HepG2 (cell line): ENCODE measurements around the gene FAM78A. TPM values are rescaled to one million over a fixed set of nuclear protein-coding genes. Genes with fewer than 3 reads are reported as not detected.

Source experiments
- ATAC-seq: fragments of 200-7000 bp; cut with Tn5 transposase; 3 replicates; pipeline ENCODE4 v1.9.1; 2020; ENCODE audit warnings: mild to moderate bottlenecking, moderate library complexity
- BruUV-seq: library from RNA; stranded (reverse); fragments of 400-500 nt; replicated peaks from 2 replicates; lab custom pipeline; 2021; lab: Mats Ljungman, UMichigan
- CTCF ChIA-PET: fragments of 300-600 bp; formaldehyde crosslinking; extraction: SDS; loops from one replicate; lab custom pipeline; 2021; ENCODE audit warnings: low total read pairs, inconsistent platforms, low intra/inter-chr PET ratio; lab: Yijun Ruan, JAX
- POLR2A ChIA-PET: fragments of 350-600 bp; sonication (Branson Sonifier 250); formaldehyde crosslinking; loops from one replicate; lab custom pipeline; 2020; ENCODE audit warnings: antibody characterized with exemption, inconsistent platforms; lab: Yijun Ruan, JAX
- DNase-seq: peaks from one replicate; pipeline ENCODE4 v3.0.0-alpha.2; 2015; ENCODE audit warnings: low spot score
- FAIRE-seq: peaks from 3 replicates; lab custom pipeline; 2011; peaks lifted over from hg19 to GRCh38; lab: Jason Lieb, UNC
- H2AFZ ChIP-seq: one replicate; pipeline ENCODE4 v1.6.1; 2011; ENCODE audit warnings: low read length, inconsistent platforms
- H3K27ac ChIP-seq: fragments of 300-600 bp; 3 replicates; pipeline ENCODE4 v1.8.0; 2011; ENCODE audit warnings: mixed run types, mild to moderate bottlenecking, mixed read lengths, low read length, inconsistent platforms; ENCODE audit not compliant: insufficient read depth; ENCODE audit errors: extremely low read length
- H3K27me3 ChIP-seq, 2 experiments: fragments of 200-600 bp in 1 of 2; 2 replicates in 1 of 2; 3 replicates in 1 of 2; pipeline versions ENCODE4 v1.6.0 to v1.8.0; 2011; ENCODE audit warnings: low read length in 2 of 2, mild to moderate bottlenecking in 2 of 2, moderate library complexity in 2 of 2, inconsistent platforms in 1 of 2; ENCODE audit not compliant: insufficient read depth in 2 of 2, control insufficient read depth in 1 of 2
- H3K36me3 ChIP-seq, 2 experiments: fragments of 200-600 bp in 1 of 2; replicated peaks in 1 of 2; 2 replicates in 1 of 2; 3 replicates in 1 of 2; pipeline versions ENCODE4 v1.5.1 to v1.8.0; 2011; ENCODE audit warnings: low read length in 2 of 2, inconsistent platforms in 1 of 2; ENCODE audit not compliant: insufficient read depth in 2 of 2, control insufficient read depth in 1 of 2
- H3K4me1 ChIP-seq: 2 replicates; pipeline ENCODE4 v1.5.1; 2012; ENCODE audit warnings: low read length, inconsistent platforms; ENCODE audit not compliant: insufficient read depth
- H3K4me2 ChIP-seq: 2 replicates; pipeline ENCODE4 v1.6.0; 2011; ENCODE audit warnings: low read depth, low read length, inconsistent platforms
- H3K4me3 ChIP-seq, 3 experiments: fragments of 200-600 bp in 1 of 3; sonication (generic), shearing (Covaris generic) in 1 of 3; replicated peaks in 1 of 3; 2 replicates each; pipeline ENCODE4 v1.5.1; 2011 to 2016; ENCODE audit warnings: low read length in 3 of 3, inconsistent platforms in 2 of 3, low read depth in 2 of 3, mild to moderate bottlenecking in 2 of 3, control low read depth in 1 of 3, mixed read lengths in 1 of 3; ENCODE audit not compliant: insufficient read depth in 1 of 3
- H3K79me2 ChIP-seq: one replicate; pipeline ENCODE4 v1.6.1; 2011; ENCODE audit warnings: low read length, inconsistent platforms; ENCODE audit not compliant: insufficient read depth
- H3K9ac ChIP-seq: 2 replicates; pipeline ENCODE4 v1.6.0; 2011; ENCODE audit warnings: mild to moderate bottlenecking, low read depth, low read length, inconsistent platforms; ENCODE audit not compliant: insufficient read depth
- H3K9me3 ChIP-seq: 2 replicates; pipeline ENCODE4 v1.5.1; 2012; ENCODE audit warnings: mild to moderate bottlenecking, low read length
- H4K20me1 ChIP-seq: 2 replicates; pipeline ENCODE4 v1.6.0; 2011; ENCODE audit warnings: inconsistent platforms, mild to moderate bottlenecking, low read length, moderate library complexity; ENCODE audit not compliant: insufficient read depth
- FOXC1 ChIP-seq: sonication (generic); formaldehyde crosslinking; IDR thresholded peaks from 2 replicates; pipeline ENCODE4 v1.8.0; 2022; ENCODE audit warnings: mild to moderate bottlenecking, missing genetic modification reagents, borderline replicate concordance
- GPN1 ChIP-seq: sonication (generic); formaldehyde crosslinking; IDR thresholded peaks from 2 replicates; pipeline ENCODE4 v1.5.1; 2020; ENCODE audit warnings: missing genetic modification reagents, borderline replicate concordance
- MBD4 ChIP-seq: IDR thresholded peaks from 2 replicates; pipeline ENCODE4 v1.6.1; 2012; ENCODE audit warnings: low read length, inconsistent platforms, borderline replicate concordance
- POLR2G ChIP-seq: fragments of 200-400 bp; formaldehyde crosslinking; IDR thresholded peaks from 2 replicates; pipeline ENCODE4 v1.6.1; 2018; ENCODE audit warnings: mild to moderate bottlenecking, low read depth, low read length, moderate library complexity
- XBP1 ChIP-seq: sonication (generic); formaldehyde crosslinking; IDR thresholded peaks from 2 replicates; pipeline ENCODE4 v1.5.0; 2020; ENCODE audit warnings: missing genetic modification reagents
- ZNF124 ChIP-seq: sonication (generic); formaldehyde crosslinking; IDR thresholded peaks from 2 replicates; pipeline ENCODE4 v1.4.0; 2020; ENCODE audit warnings: missing genetic modification reagents
- ZNF180 ChIP-seq: sonication (generic); formaldehyde crosslinking; IDR thresholded peaks from 2 replicates; pipeline ENCODE4 v1.4.0; 2020; ENCODE audit warnings: low read depth, missing genetic modification reagents, borderline replicate concordance
- ZNF230 ChIP-seq: sonication (generic); formaldehyde crosslinking; IDR thresholded peaks from 2 replicates; pipeline ENCODE4 v1.4.0; 2020; ENCODE audit warnings: mild to moderate bottlenecking, missing genetic modification reagents
- ZNF441 ChIP-seq: sonication (generic); formaldehyde crosslinking; IDR thresholded peaks from 2 replicates; pipeline ENCODE4 v1.7.0; 2021; ENCODE audit warnings: missing genetic modification reagents, borderline replicate concordance
- ZNF549 ChIP-seq: sonication (generic); formaldehyde crosslinking; IDR thresholded peaks from 2 replicates; pipeline ENCODE4 v1.5.0; 2020; ENCODE audit warnings: missing genetic modification reagents
- ZNF570 ChIP-seq: sonication (generic); formaldehyde crosslinking; IDR thresholded peaks from 2 replicates; pipeline ENCODE4 v1.4.0; 2020; ENCODE audit warnings: mild to moderate bottlenecking, missing genetic modification reagents, borderline replicate concordance
- ZNF619 ChIP-seq: sonication (generic); formaldehyde crosslinking; IDR thresholded peaks from 2 replicates; pipeline ENCODE4 v1.4.0; 2020; ENCODE audit warnings: mild to moderate bottlenecking, missing genetic modification reagents
- ZNF7 ChIP-seq: IDR thresholded peaks from 2 replicates; pipeline ENCODE4 v1.6.1; 2016; ENCODE audit warnings: missing biosample characterization, missing genetic modification reagents
- ZNF749 ChIP-seq: sonication (generic); formaldehyde crosslinking; IDR thresholded peaks from 2 replicates; pipeline ENCODE4 v1.8.0; 2022; ENCODE audit warnings: mild to moderate bottlenecking, missing genetic modification reagents, moderate library complexity, borderline replicate concordance
- ZNF792 ChIP-seq: IDR thresholded peaks from 2 replicates; pipeline ENCODE4 v1.6.1; 2016
- ZNF879 ChIP-seq: sonication (generic); formaldehyde crosslinking; IDR thresholded peaks from 2 replicates; pipeline ENCODE4 v1.8.1; 2023; ENCODE audit warnings: missing genetic modification reagents
- WGBS: methylation state at CpG from one replicate; pipeline ENCODE4 v1.1.6; 2017; ENCODE audit warnings: low lambda C conversion rate; 5-methylcytosine and 5-hydroxymethylcytosine counted together
- in situ Hi-C: cut with HindIII; loops from 2 replicates; pipeline ENCODE4 v1.10.0; 2017; ENCODE audit warnings: low pct_unique_long_range_greater_than_20kb; ENCODE audit not compliant: extremely low pct_ligation_motif_present
- intact Hi-C: fragments of 100-400 bp; cut with micrococcal nuclease; formaldehyde crosslinking; loops from one replicate; pipeline ENCODE4 v1.10.0; 2022; ENCODE audit not compliant: unreplicated experiment
- polyA plus RNA-seq, 8 experiments: library from polyadenylated mRNA; depleted of rRNA in 3 of 8; stranded (reverse) in 7 of 8; unstranded in 1 of 8; fragments of >200 nt; fragmentation: Illumina TruSeq in 4 of 8; extraction: Trizol in 4 of 8; gene quantifications; 2 replicates each; pipeline versions ENCODE4 v1.2.1 to v1.2.3, GENCODE V29; 2011 to 2016; ENCODE audit warnings: low read depth in 4 of 8, missing spikeins in 1 of 8, mixed read lengths in 1 of 8; ENCODE audit not compliant: insufficient read depth in 1 of 8
- total RNA-seq, 5 experiments: library from RNA; depleted of rRNA; stranded (reverse); fragments of >200 nt; fragmentation: Illumina TruSeq; extraction: Trizol; gene quantifications; 2 replicates each; pipeline ENCODE4 v1.2.3, GENCODE V29; 2016; ENCODE audit warnings: low read depth in 1 of 5
- TF ChIP-seq, protein P1 (sequence below): sonication (generic); formaldehyde crosslinking; IDR thresholded peaks from 2 replicates; pipeline ENCODE4 v1.8.0; 2022; ENCODE audit warnings: mild to moderate bottlenecking, missing genetic modification reagents, borderline replicate concordance
- TF ChIP-seq, protein P2 (sequence below): sonication (generic); formaldehyde crosslinking; conservative IDR thresholded peaks from 2 replicates; pipeline ENCODE4 v1.4.0; 2020; ENCODE audit warnings: missing genetic modification reagents
- TF ChIP-seq, protein P3 (sequence below): sonication (generic); formaldehyde crosslinking; IDR thresholded peaks from 2 replicates; pipeline ENCODE4 v1.4.0; 2020; ENCODE audit warnings: missing genetic modification reagents
- TF ChIP-seq, protein P4 (sequence below): sonication (generic); formaldehyde crosslinking; IDR thresholded peaks from 2 replicates; pipeline ENCODE4 v1.5.0; 2020; ENCODE audit warnings: missing genetic modification reagents

Gene FAM78A
- total and polyA plus RNA-seq, 2 of the 13 experiments (the other 11 are each of a cell fraction or from before 2014, with no cell fraction given): 0.18 to 0.62 TPM

DNA sequence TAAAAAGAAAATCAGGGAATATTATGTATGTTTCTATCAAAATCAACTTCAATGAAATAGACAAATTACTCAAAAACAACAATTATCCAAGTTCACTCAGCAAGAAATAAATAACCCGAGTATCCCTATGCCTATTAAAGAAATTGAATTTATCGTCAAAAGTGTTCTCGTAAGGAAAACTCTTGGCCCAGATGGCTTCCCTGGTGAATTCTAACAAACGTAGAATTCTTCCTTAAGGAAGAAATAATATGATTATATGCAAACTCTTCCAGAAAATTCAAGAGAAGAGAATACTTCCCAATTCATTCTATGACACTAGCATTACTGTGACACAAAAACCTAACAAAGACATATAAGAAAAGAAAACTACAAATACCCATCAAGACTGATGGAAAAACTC lies 29.7 kb downstream of the FAM78A start:
- TF ChIP-seq ZNF879 (CRISPR knock-in tag): no peak
- no peak for TF ChIP-seq ZNF441 (CRISPR knock-in tag)
- TF ChIP-seq FOXC1 (CRISPR knock-in tag): no peak
- TF ChIP-seq ZNF230: no peak
- TF ChIP-seq ZNF749 (CRISPR knock-in tag): no peak
- no peak for TF ChIP-seq MBD4
- no peak for TF ChIP-seq ZNF792 (CRISPR knock-in tag)
- no peak for TF ChIP-seq GPN1 (CRISPR knock-in tag)
- no peak for TF ChIP-seq ZNF124 (CRISPR knock-in tag)
- no peak for TF ChIP-seq ZNF180 (CRISPR knock-in tag)
- TF ChIP-seq, protein P1, sequence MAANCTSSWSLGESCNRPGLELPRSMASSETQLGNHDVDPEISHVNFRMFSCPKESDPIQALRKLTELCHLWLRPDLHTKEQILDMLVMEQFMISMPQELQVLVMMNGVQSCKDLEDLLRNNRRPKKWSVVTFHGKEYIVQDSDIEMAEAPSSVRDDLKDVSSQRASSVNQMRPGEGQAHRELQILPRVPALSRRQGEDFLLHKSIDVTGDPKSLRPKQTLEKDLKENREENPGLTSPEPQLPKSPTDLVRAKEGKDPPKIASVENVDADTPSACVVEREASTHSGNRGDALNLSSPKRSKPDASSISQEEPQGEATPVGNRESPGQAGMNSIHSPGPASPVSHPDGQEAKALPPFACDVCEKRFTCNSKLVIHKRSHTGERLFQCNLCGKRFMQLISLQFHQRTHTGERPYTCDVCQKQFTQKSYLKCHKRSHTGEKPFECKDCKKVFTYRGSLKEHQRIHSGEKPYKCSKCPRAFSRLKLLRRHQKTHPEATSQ (CRISPR knock-in tag): no peak
- TF ChIP-seq ZNF7 (CRISPR knock-in tag): no peak
- TF ChIP-seq, protein P2, sequence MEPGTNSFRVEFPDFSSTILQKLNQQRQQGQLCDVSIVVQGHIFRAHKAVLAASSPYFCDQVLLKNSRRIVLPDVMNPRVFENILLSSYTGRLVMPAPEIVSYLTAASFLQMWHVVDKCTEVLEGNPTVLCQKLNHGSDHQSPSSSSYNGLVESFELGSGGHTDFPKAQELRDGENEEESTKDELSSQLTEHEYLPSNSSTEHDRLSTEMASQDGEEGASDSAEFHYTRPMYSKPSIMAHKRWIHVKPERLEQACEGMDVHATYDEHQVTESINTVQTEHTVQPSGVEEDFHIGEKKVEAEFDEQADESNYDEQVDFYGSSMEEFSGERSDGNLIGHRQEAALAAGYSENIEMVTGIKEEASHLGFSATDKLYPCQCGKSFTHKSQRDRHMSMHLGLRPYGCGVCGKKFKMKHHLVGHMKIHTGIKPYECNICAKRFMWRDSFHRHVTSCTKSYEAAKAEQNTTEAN (CRISPR knock-in tag): no peak
- no peak for TF ChIP-seq POLR2G
- TF ChIP-seq, protein P3, sequence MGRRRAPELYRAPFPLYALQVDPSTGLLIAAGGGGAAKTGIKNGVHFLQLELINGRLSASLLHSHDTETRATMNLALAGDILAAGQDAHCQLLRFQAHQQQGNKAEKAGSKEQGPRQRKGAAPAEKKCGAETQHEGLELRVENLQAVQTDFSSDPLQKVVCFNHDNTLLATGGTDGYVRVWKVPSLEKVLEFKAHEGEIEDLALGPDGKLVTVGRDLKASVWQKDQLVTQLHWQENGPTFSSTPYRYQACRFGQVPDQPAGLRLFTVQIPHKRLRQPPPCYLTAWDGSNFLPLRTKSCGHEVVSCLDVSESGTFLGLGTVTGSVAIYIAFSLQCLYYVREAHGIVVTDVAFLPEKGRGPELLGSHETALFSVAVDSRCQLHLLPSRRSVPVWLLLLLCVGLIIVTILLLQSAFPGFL (CRISPR knock-in tag): no peak
- no peak for TF ChIP-seq ZNF549 (CRISPR knock-in tag)
- TF ChIP-seq ZNF619 (CRISPR knock-in tag): no peak
- no peak for TF ChIP-seq ZNF570
- no peak for TF ChIP-seq XBP1 (CRISPR knock-in tag)
- TF ChIP-seq, protein P4, sequence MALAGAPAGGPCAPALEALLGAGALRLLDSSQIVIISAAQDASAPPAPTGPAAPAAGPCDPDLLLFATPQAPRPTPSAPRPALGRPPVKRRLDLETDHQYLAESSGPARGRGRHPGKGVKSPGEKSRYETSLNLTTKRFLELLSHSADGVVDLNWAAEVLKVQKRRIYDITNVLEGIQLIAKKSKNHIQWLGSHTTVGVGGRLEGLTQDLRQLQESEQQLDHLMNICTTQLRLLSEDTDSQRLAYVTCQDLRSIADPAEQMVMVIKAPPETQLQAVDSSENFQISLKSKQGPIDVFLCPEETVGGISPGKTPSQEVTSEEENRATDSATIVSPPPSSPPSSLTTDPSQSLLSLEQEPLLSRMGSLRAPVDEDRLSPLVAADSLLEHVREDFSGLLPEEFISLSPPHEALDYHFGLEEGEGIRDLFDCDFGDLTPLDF (CRISPR knock-in tag): no peak
- CTCF ChIA-PET: no interaction called here
- 53% methylated on average over 4 of the region's 4 CpGs for WGBS

More for the DNA sequence above, 29.7 kb downstream of the FAM78A start:
- Histone ChIP-seq H3K36me3 (no peaks in the 10 kb centered on the region), H2AFZ (no peak overlapping the region), H3K27ac (no peak overlapping the region), H3K4me1 (no peaks in the 10 kb centered on the region), H3K27me3 (peaks cover 0 to 7% of the 10 kb centered on the region in 2 experiments; a peak in 2 of 5 replicates), H3K9ac (no peak overlapping the region), H3K4me3 (no peak overlapping the region), H3K4me2 (no peak overlapping the region), H4K20me1 (no peaks in the 10 kb centered on the region), H3K79me2 (no peaks in the 10 kb centered on the region), H3K9me3 (peaks cover 5% of the 10 kb centered on the region)
- in situ Hi-C loops: no loop called here
- ATAC-seq (no peak), FAIRE-seq (no peak), DNase-seq (no peak)
- no TSS peak for BruUV-seq
- intact Hi-C loops: no loop called here
- POLR2A ChIA-PET: no interaction called here
